HG02970 (cell line): Measurements from ENCODE around the gene TTC39C.
"Not testable (repeated sequence)": the region's sequence is repeated elsewhere in the genome, so short reads cannot be mapped to it uniquely, and the experiment has no call there.

Source experiments
- ATAC-seq: cut with Tn5 transposase; IDR thresholded peaks from one replicate; pipeline ENCODE4 v1.9.1; 2021; ENCODE audit warnings: mild to moderate bottlenecking, moderate library complexity, moderate number of reproducible peaks; ENCODE audit not compliant: unreplicated experiment, low FRiP score

TTC39C gene

DNA sequence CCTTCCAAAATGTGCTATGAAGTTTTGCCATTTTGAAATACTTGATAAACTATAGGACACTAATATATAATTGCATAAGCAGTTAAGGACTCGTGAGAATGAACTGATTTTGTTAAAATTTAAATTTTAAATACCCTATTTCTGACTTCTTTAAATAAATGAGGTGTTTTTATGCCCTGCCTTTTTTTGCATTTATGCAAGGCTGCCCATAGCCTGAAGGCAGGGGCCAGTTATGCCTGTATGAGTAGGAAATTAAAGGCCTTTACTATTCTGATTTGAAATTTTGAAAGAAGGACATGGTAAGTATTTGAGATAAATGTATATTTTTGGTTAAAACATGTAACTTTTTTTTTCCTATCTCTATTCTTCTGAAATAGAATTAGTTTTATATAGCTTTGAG lies 33.7 kb downstream of the TTC39C start:
- no peak for ATAC-seq

DNA sequence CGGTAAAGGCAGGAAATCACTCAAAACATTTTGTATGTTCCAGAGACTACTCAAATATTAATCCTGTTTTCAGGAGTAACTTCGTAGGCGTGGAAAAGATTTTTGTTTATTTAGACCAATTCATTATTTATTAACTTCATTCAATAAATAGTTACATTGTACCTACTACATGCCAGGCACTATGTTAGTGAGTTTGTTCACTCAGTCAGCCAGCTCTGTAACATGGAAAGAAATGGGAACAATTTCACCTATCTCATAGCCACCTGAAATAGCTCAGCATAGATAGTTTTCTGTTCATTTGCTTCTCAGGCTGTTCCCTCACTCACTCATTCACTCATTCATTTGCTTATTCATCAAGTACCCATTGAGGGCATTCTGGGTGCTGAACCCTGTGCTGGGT lies 34.6 kb downstream of the TTC39C start:
- ATAC-seq = no peak

DNA sequence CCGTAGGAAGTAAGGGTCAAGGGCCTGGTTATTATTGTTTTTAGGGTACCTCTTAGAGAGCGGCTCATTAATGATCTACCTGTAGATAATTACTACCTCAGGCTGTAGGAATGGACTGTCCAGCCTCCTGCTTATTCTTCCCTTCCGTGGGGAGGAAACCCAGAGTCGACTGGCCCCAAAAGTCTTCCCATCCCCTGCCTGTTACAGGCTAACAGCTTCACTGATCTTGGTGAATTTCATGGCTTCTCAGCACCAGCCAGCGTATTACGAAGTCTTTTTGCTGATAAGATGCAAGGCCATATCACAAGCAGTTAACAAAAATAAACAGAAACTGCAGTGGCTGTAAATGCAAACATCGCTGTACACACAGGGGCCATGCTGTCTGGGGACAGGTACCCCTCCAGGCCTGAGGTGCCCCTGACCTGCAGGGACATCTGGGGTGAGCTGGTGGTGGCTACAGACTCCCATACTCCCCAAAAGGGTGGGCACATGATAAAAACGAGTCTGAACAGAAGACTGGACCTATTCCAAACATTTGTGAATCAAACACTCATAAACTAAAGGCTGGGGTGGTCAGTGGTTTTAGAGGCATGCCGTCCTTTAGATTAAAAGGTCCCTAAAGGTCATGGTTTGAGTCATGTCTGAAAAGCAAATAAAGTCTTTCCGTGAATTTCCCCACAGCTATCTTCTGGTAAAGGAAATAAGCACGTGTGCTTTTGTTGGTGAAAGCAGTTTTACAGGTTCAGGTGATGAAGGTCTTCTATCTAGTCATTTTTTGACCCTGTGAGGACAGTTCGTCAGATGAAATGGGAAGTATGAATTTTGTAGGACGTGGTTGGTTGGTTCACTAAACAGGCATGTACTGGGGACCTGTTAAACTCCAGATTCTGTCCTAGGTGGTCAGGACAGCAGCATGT lies 36.7 kb downstream of the TTC39C start:
- no peak for ATAC-seq

DNA sequence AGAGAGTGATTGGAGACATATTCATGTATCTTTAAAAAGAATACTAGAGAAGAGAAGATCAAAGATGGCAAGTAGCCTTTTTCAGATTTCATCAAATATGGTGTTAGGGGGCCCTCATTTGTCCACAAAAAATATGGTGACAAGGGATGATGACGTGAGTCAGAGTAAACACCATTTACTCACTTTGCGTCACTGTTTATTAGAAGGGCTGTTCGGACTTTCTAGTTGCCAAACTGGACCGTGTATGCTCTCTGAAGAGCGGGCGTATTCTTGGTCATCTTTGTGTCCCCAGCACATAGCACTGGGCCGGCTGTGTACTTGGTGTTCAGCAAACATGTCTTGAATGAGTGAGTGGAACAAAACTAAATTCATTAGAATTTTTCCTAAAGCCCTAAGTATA lies 37.5 kb downstream of the TTC39C start:
- no peak for ATAC-seq

DNA sequence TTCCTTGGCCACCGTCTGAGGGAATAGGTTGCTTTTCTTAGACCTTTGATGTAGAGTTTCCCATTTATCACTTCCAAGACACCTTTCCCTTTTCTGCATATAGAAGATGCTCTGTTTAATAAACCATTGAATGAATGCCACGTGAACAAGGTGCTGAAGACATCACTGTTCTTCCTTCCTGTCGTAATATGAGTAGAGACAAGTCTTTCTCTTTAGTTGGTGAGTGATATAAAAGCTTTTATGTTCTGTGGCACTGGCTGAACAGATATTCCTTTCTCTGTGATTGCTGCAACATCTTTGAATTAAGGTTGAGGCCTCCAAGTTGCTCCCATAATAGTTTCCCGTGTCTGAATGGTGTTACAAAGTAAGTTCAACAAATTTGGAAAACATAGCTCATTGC lies 38.7 kb downstream of the TTC39C start:
- no peak for ATAC-seq

DNA sequence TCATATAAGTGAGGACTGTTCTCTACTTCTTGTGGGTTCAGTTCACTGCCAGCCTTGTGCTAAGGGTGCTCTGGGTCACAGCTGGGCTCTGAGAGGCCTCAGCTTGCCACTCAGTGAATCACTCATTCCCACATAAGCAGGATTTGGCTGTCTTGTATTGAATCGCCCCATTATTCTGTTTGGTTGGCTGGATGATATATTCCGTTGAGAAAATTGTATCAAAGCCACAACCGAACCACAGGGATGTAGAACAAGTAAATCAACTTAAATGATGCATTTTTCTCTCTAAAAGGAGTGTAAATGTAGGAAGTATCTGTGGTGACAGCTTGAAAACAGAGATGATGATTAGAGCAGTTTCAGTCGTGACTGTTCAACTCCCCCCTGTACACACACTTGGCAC lies 39.6 kb downstream of the TTC39C start:
- ATAC-seq = no peak

DNA sequence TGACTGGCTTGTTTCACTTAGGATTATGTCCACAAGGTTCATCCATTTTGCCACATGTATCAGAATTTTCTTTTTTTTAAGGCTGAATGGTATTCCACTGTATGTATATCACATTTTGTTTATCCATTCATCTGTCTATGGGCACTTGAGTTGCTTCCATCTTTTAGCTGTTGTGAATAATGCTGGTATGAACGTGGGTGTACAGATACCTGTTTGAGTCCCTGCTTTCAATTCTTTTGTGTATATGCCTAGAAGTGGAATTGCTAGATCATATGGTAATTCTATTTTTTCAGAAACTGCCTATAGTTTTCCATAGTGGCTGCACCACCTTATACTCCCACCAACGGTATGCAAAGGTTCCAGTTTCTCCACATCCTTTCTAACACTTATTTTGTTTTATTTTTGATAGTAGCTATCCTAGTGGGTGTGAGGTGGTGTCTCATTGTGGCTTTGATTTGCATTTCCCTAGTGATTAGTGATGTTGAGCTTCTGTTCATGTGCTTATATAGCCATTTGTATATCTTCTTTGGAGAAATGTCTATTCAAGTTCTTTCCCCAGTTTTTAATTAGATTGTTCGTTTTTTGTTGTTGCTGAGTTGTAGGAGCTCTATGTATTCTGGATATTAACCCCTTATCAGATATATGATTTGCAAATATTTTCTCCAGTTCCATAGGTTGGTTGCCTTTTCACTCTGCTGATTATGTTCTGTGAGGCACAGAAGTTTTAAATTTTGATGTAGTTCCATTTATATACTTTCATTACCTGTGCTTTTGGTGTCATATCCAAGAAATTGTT lies 40.7 kb downstream of the TTC39C start:
- no peak for ATAC-seq

DNA sequence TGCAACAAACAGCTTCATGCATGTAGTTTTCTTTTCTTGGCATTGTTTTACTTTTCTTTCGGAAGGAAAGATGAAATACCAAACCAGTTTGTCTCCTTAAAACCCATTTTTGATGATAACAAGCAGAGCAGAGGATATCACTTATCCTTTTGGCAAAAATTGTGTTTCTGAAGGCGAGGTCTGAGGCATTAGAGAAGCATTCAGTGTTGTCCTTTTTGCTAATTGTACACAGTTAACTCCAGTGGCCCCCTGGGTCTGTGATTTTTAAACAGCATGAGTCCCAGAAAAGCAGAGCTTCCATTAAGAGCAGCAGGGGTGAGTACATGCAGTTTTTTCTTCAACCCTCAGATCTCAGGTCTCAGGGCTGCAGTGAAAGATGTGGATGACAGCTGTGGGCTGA lies 41.3 kb downstream of the TTC39C start:
- no peak for ATAC-seq

DNA sequence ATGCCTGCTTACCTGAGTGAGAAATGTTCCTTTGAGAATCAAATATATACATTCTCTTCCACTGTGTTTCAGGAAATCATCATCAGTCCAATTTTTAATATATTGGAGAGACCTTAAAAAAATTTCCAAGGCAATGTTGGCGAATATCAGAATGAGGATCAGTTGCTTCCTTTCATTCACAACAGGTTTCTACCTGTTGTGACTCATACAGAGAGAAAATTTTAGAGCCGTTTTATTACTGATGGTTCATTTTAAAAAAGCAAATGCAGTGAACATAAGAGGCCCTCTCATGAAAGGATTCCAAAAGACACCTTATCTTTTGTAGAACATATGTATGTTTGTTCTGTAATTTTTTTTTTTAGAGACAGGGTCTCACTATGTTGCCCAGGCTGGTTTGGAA lies 42.0 kb downstream of the TTC39C start:
- ATAC-seq = no peak

DNA sequence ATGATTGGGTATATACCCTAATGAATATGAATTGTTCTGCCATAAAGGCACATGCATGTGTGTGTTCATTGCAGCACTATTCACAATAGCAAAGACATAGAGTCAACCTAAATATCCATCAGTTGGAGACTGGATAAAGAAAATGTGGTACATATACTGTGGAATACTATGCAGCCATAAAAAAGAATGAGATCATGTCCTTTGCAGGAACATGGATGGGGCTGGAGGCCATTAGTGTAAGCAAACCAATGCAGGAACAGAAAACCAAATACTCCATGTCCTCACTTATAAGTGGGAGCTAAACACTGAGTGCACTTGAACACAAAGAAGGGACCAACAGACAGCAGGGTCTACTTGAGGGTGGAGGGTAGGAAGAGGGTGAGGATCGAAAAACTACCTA lies 43.2 kb downstream of the TTC39C start:
- ATAC-seq = no peak

DNA sequence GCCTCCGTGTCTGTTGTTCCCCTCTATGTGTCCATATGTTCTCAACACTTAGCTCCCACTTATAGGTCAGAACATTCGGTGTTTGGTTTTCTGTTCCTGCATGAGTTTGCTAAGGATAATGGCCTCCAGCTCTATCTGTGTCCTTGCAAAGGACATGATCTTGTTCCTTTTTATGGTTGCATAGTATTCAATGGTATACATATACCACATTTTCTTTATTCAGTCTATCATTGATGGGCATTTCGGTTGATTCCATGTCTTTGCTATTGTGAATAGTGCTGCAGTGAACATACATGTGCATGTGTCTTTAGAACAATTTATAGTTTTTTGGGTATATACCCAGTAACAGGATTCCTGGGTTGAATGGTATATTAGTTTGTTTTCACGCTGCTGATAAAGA lies 44.8 kb downstream of the TTC39C start:
- not testable (repeated sequence) for ATAC-seq

DNA sequence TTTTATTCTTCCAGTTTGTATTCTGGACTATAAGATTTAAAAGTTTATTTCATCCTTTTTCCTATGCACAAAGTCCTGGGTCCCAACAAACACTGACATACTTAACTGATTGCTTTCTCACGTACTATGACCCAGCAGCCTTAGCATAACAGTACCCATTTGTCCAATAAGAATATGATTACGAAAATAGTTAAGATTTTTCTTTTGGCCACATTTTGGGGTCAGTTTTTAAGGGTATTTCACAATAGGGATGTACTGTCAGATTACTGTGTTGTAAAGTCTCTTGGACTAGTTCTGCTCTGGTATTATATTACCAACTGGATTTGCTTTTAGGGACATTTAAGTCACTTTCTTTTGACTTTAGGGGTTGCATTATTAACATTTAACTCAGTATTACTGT lies 46.1 kb downstream of the TTC39C start:
- no peak for ATAC-seq

DNA sequence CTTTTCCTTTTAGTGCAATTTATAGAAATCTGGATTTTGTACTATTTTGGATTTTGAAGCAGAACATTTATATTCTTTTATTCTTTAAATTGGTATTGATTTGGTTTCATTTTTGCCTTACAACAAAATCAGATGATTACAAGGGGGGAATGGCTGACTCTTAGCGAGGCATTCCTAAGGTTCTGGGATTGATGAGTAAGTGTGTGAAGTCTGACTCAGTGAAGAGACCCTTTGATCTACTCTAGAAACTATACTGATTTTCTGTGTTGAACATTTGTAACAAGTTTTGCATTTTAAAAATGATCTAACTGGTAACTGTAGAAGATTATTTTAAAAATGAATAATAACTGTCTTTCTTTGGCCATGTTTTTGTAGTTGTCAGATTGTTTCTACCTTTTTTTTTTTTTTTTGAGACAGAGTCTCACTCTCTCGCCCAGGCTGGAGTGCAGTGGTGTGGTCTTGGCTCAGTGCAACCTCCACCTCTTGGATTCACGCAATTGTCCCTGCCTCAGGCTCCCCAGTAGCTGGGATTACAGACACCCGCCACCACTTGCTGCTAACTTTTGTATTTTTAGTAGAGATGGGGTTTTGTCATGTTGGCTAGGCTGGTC lies 48.7 kb downstream of the TTC39C start:
- no peak for ATAC-seq

DNA sequence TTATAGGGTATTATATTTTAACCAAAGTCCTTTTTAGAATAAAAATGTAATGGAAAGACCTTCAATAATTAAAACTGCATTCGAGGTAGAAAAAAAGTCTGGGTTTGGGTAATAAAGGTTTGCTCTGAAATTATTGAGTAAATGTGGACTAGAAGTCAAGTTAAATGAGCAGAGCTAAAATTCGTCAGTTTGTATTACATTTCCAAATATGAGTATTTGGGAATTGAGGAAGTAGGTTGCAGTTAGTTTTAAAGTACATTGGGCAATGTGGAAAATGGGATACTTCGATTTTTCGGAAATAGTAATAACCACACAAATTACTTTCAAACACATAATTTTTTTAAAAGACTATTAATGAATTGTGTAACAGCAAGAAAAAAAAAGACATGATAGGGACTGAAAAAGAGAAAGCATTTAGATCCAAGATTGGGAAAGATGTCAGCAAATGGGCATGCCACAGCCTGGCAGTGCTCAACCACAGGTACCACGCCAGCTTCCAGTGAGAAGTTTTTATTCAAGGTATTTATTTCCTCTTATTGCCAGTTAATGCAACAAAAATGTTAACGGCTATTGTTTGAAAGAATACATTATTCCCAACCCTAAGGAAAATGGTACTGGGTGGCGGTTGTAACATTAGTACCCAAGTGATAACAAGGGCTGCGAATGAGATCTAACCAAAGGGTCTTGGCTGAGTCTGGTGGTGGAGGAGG lies 50.0 kb downstream of the TTC39C start:
- no peak for ATAC-seq

DNA sequence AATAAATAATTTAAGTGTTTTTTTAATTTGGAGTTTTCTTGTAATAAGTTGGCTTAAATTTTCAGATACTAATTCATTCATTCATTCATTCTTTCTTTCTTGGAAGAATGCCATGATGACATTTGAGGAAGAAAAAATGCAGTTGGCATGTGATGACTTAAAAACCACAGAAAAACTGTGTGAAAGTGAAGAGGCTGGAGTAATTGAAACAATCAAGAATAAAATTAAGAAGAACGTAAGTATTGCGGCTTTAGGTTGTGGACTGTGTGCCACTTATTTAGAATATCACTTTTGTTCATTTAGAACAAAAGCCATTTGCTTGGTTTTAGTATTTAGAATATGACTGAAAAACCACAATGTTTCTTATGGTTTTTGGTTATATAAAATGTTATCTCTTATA lies 51.4 kb downstream of the TTC39C start:
- ATAC-seq = no peak

DNA sequence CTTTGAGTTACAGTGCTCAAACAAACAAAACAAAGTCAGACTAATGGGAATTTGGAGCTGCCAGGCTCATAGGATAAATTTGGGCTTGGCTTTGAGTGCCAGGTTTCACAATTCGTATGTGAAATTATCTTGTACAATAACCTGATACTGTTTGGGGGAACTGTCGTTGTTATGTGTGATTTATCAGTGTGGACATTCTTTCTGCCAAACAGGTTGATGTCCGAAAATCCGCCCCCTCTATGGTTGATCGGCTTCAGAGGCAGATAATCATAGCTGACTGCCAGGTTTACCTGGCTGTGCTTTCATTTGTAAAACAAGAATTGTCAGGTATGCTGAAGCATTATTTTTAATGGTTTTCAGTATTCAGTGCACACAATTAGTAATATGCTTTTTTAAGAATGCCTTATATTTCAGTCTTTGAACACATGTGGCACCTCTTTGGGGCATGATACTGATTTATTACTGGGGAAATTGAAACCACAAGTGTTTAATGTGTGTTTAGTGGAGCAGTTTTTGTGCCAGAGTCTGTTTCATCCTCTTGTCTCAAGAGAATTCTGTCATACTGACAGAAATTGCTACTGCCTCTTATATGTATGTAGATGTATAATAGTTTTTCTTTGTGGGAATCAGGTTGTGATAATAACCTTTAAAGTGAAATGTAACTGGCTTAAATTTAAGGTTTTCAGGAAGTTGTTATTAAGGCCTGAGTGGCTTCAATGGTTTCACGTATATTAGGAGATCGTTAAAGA lies 54.6 kb downstream of the TTC39C start:
- no peak for ATAC-seq

DNA sequence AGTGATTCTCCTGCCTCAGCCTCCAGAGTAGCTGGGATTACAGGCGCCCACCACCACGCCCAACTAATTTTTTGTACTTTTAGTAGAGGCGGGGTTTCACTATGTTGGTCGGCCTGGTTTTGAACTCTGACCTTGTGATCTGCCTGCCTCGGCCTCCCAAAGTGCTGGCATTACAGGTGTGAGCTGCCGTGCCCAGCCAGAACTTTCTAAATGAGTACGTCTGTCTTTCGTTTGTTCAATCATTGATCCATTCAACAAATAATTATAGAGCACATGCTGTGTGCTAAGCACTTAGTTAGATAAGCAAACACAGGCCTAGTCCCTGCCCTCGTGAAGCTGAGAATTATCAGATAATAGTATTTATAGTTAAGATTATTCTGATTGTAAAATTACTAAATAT lies 56.5 kb downstream of the TTC39C start:
- ATAC-seq = no peak

DNA sequence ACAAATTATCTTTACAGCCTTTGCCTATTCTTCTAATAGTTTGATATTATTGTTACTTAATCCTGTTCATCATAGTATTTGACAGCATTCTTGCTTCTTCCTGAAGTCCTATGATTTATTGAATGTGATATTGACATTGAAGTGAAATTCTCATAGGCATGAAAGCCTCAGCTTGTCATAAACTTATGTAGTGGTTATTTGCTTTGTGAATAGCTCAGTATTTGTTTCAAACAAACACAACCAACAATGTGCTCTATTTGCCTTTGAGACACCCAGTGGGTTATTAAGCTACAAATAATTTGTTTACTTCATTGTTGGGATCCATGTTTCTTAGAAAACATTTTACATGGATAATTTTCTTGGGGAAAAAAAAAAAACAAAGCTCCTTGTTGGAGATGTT lies 57.2 kb downstream of the TTC39C start:
- ATAC-seq = no peak

DNA sequence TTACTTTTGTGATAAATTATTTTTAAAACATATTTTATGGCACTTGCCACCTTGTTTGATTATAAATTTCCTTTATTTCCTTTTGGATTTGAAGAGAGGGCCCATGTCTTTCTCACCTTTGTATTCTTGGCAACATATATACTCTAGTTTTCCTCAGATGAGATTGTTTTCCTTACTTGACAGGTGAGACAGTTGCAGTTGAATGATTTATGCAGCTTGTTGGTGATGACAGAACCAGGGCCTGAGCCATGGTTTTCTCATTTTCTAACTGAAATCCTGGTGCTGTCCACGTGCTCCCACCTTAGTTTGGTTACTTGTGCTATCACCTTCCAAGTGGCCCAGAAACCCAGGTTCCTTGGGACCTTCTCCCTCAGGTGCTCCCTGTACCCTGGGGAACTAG lies 58.2 kb downstream of the TTC39C start:
- no peak for ATAC-seq

DNA sequence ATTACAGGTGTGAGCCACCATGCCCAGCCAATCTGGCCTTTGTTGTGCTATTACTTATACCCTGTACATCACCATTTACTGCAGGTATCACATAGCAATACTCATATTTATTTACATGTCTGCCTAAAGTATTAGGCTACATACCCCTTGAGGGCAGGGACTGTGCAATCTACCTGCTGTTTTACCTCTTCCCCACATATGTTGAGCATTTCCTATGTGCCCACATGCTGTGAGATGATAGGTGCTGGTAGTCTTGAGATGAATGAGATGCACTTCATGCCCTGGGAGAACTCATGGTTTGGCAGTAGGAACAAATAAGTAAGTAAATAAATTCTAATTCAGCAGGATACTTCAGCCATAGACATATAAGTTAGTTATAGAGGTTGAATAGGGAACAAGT lies 59.2 kb downstream of the TTC39C start:
- no peak for ATAC-seq
